Measurements from ENCODE around the gene BCOR.
A peak's percentile ranks its signal among the peaks of the same experiment; 100 is the strongest.

The BCOR gene

DNA sequence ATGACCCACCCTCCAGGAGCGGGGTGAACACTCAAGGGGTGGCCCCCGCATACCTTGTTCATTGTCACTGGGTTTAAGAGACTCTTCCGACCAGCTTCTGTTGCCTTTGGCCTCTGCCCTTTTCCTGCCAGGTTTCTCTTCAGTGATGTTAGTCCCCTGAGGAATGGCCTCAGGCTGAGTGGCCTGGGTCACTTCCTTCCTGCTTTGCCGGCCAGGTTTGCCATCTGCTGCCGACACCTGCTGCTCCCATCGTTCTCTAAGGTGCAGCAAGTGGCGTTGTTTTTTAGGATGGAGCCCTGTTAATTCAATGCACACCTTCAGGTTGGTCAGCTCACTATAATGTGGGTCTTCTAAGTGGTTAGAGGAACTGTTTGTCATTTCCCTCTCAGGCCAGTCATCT lies 34.2 kb downstream of the BCOR start:
- DNase-seq (ENCODE audit: low read depth): no peak

DNA sequence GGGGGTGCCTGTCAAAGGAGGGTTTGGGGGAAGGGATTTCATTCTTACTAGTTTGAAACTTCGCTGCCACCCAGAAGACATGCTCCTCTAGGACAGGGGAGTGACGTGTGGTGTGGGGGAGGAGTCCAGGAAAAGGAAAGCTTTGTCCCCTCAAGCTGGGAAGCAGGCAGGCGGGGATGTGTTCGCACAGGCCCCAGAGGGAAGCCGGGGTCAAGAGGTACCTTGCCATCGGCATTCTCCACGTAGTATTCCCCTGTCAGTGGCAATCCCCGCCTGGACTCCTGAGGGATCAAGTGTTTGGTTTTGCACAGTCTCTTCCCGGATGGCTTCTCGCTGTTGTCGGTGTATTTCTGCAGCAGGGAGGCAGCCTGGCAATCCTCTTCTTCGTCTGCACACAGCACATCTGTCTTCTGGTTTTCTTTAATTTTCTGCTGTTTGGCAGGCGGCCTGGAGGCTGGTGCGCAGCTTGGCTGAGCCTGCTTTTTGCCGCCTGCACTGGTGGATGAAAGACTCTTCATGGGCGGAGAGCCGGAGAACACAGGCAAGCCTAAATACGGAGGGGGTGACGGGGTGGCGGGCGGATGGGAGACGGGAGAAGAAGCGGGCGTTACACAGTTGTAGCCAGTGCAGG lies 35.1 kb downstream of the BCOR start:
- no peak for DNase-seq (ENCODE audit: low read depth)

DNA sequence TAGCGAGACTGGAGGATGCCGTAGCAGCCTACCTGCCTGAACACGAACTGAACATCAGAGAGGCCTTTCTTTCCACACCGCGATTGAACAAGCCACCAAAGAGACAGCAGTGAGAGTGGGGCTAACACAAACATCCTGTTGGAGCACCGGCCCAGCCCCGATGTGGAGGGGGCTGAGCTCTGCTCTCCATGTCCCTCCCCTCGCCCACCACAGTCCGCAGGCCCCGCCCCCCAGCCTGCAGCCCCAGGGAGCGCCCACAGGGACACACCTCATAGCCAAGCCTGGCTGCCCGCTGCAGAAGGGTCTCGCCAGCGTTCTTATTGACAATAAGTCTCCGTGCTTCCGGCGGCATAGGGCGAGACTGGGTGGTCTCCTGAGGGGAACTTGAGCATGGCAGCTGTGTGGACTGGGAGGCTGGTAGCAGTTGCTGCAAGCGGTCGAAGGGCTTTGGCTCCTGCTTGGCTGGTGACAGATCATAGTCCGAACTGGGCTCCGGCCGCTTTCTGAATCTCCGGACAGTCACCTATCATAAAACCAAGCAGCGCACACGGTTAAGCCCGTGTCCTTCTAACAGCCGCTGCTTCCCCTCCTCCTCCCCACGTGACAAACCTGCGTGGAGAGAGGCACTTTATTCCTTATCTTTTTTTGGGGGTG lies 35.8 kb downstream of the BCOR start:
- no peak for DNase-seq (ENCODE audit: low read depth)

DNA sequence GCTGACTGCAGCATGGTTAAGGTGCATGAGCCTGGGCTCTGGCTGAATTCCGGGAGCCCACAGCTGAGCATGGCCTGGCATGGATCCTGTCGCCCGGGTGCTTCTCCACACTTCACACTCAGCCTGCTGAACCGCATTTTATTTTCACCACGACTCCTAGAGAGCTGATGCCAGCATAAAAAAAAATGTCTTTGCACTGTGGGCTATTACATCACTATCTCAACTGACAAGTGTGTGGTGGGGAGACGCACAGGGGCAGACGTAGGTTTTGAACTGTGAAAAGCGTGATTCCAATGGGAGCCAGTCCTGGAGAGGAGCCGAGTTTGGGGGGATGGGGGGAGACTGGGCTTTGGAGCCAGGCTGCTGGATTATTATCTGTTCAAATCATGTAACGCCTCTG lies 36.8 kb downstream of the BCOR start:
- no peak for DNase-seq (ENCODE audit: low read depth)

DNA sequence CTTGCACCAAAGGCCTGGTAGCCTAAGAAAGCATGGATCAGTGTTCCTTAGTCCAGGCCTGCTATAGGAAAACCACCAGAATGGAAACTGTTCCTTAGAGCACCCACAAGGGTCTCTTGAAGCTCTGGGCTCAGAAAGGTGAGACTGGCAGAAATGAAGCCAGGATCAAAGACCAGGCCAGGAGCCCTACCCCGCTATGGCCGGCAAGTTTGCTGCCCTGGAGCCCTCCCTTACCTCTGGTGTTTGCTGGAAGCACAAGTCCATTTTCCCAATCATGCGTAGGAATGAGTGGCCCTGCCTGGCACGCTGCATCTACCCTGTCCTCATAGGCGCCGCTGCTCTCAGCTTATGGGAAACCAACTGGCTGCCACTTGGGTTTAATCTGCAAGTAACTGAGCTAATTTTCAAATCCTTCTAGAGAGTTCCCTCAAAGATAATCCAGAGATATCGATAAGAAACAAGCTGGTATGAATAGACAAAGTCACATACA lies 37.4 kb downstream of the BCOR start:
- DNase-seq (ENCODE audit: low read depth): no peak

DNA sequence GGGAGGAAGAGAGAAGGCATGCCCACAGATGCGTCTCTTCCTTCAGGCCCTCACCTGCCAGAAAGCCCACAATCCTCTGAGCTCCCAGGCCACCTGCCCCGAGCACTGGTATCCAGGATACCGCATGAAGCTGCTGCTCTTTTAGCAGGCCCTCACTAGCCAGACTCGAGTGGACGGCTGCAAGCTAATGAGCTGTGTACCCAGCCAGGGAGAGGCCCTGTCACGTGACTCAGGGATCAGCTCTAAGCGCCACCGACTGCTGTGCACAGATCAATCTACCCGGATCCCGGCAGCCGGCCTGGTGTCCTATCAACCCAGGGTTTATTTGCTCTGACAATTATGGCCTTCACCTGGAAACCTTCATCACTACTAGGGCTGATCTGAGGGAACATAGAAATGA lies 39.0 kb downstream of the BCOR start:
- no peak for DNase-seq (ENCODE audit: low read depth)

DNA sequence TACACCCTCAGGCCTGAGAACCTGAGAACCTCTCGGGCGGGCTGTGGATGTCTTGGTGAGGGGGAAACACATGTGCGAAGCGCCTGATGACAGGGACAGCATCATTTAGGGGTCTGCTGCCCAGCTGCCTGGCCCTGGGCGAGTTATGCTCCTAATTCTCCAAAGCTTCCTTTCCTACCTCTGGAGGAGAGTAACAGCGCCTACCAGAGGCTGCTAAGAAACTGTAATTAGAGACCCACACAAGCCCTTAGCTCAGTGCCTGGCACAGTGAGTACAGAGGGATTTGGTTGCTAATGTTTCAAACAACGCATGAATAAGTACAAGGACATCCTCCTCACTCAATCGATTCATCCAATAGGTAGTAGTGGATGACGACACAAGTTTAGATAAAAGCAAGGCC lies 40.4 kb downstream of the BCOR start:
- no peak for DNase-seq (ENCODE audit: low read depth)

DNA sequence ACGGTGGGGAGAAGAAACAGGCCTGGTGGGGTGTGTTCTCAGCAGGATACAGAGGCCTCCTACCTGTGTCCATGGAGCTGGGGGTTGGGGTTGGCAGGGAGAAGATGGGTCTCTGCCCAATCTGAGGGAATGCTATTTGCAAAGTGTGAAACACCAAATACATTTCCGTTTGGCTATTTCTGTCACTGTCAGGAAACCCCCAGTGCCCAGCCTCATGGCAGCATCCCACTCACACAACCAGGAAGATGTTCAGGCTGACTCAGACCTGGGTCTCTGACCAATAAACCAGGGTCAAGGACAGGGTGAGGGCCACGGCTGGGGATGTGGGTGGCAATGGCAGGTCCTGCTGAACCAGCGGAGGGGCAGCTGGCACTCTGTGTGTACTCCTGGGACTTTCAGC lies 41.3 kb downstream of the BCOR start:
- peak; percentile 15 for DNase-seq (ENCODE audit: low read depth)

DNA sequence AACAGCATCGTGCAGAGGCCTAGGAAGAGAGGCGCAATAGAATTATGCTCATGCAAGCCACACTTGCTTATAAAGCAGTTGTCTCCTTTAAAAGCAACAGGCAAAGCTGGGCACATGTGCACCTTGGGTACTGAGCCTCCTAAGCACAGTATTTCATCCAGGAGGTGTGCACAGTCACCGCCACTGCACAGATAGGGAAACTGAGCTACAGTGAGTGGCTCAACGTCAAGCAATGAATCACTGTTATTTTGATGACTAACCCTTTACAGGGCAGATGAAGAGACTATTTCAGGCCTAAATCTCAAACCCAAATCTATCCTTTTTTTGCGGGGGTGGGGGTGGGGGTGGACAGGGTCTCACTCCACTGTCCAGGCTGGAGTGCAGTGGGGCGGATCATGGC lies 42.3 kb downstream of the BCOR start:
- DNase-seq (ENCODE audit: low read depth): peak; percentile 21

DNA sequence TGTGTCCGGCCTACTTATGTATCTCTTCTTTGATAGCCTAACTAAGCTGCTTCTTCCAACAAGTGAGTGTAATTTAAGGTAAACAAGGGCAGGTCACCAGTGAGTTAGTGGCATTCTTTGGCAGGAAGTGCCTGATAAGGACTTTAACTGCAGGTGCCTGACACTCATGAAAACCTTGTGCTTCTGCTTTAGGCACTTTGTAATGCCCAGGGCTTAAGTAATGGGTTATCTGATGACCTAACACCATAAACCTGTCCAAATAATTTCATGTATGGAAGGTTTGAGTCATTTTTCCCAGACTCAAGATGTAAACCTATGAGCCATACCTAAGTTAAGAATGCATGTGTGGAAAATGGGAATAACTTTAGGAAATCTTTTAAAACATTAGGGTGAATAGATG lies 43.0 kb downstream of the BCOR start:
- peak; percentile 47 for DNase-seq (ENCODE audit: low read depth)

DNA sequence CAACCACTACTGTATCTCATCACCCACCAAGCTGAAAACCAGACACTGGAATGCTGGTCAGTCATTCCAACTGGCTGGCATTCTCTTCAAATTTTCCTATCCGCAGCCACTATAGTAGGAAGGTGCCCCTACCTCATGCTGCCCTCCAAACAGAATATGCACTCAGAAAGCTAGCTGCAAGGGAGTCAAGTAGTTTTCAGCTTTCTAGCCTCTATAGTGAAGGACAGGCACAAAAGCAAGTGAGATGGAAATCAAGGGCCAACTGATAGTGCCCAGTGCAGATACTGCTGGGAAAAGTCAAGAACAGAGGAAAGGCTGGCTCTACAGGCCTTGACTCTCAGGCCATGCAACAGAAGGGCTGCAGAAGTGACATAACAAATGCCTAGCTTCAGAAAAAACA lies 47.2 kb downstream of the BCOR start:
- no peak for DNase-seq (ENCODE audit: low read depth)

DNA sequence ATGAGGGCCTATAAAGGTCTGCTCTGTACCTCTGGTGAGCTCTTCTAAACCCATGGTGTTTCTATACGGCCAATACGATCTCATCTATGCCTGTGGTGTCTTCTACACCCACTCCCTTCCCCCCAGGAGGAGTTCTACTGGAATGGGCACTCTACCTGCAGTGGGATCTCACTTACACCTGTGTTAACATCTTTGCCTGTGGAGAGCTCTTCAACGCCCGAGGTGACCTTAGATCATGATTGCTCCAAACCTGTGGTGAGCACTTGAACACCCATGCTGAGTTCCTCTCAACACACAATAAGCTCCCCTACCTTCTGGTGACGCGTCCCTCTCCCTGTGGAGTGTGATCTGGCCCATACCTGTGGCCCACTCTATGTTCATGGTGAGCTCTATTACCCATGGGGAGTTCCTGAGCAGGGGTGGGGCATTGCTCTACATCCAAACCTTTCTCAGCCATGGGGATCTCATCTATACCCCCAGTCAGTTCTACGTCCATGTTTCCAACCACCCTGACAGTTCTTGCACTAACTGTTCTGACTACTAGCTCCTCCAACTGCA lies 48.6 kb downstream of the BCOR start:
- DNase-seq (ENCODE audit: low read depth): no peak

DNA sequence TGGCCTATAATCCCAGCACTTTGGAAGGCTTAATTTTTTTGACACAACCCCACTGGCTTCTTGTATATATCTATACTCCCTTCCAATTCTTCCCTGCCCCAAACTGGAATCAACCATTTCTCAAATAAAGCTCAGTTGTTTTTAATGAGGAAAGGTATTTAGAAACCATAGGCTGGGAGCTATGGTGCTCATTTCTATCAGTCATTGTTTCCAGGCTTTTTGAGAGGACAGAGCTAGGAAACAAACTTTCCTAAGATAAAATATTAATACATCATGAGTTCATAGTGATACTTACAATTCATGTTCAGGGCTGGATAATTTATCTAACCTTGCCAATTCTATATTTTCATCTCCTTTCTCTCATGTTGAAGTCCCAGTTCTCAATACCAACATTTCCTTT lies 50.3 kb downstream of the BCOR start:
- DNase-seq (ENCODE audit: low read depth): no peak

DNA sequence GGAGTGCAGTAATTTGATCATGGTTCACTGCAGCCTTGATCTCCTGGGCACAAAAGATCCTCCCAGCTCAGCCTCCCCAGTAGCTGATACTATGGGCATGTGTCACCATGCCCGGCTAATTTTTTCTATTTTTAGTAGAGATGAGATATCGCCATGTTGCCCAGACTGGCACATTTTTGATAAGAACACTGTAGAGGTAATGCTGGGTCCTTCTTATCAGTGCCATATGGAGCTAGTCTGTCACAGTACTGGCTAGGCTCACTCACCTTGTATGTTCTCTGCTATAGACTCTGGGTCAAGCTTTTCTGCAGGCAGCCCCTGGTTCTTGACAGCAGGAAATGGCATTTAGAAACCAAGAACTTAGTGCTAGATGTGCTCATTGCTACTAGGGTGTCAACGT lies 53.9 kb downstream of the BCOR start:
- DNase-seq (ENCODE audit: low read depth): no peak

DNA sequence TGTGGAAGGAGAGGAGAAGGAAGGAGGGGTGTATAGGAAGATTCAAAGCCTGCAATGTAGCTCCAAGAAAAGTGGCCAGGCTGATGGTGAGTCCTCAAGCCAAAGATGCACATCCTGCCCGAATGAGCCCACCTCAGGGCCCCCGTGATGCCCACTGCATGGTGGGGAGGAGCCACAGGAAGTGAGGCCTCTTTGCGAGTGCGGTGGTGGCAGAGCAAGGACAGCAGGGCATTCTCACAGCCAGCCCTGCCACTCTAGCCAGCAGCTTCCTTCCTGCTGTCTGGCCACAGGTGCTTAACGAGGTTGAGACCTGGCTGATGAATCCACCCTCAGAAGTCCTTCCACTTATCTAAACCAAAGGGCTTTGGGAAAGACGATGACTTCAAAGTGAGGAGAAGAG lies 55.8 kb downstream of the BCOR start:
- DNase-seq (ENCODE audit: low read depth): no peak

DNA sequence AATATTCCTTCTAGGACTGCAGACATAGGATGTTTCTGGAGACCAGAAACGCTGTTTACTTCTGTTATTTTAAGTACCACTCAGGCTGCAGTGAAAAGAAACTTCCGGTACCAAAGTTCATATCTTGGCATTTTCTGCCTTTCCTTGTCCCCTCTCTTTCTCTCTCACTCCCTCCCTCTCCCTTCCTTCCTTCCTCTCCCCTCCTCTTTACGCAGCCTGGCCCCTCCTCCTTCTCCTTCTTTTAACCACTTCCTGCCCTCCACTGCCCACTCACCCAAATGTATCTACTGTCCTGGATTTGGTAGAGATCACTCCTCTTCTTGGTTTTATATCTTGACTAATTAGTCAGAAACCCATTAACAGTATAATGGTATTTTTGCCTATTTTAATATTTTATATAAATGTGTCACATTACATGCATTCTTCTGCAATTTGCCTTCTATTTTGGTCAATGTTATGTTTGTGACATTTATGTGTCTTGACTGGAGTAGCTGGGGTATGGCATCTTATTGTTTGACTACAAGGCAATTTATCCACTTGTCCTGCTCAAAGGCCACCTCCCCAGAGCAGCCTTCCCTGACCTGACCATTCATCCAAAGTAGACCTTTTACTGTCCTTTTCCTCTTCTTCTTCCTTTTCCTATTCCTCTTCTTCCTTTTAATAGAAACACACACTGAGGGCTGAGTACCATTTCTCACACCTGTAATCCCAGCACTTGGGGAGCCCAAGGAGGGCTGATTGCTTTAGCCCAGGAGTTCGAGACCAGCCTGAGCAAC lies 56.9 kb downstream of the BCOR start:
- peak; percentile 13 for DNase-seq (ENCODE audit: low read depth)

DNA sequence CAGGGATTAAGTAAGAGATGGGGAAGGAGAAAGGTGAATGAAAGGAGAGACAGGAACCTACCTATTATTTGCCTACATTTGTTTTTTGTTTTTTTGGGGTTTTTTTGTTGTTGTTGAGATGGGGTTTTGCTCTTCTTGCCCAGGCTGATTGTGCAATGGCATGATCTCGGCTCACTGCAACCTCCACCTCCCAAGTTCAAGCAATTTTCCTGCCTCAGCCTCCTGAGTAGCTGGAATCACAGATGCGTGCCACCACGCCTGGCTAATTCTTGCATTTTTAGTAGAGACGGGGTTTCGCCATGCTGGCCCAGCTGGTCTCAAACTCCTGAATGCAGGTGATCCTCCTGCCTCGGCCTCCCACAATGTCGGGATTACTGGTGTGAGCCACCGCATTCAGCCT lies 57.9 kb downstream of the BCOR start:
- no peak for DNase-seq (ENCODE audit: low read depth)

DNA sequence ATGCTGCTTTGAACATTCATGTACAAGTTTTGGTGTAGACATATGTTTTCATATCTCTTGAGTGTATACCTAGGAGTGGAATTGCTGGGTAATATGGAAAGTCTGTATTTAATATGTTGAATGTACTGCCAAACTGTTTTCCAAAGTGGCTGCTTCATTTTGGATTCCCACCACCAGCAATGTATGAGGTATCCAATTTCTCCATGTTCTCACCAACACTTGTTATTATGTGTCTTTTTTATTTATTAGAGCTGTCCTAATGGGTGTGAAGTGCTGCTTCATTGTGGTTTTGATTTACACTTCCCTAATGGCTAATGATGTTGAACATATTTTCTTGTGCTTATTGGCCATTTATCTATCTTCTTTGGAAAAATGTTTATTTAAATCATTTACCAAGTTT lies 60.4 kb downstream of the BCOR start:
- no peak for DNase-seq (ENCODE audit: low read depth)

DNA sequence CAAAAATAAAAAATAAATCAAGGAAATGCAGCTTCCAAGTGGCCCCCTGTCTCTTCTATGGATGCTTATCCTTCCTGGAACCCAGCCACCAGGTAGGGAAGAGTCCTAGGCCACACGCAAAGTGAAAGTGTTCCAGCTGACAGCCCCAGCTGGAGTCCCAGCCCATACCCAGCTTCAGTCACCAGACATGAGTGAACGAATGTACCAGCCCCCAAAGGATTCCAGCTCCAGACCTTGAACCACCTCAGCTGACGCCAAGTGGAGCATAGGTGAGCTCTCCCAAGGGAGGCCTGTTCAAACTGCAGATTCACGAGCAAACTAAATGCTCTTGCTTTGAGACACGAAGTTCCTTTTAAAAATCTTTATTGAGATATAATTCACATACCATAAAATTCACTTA lies 62.0 kb downstream of the BCOR start:
- DNase-seq (ENCODE audit: low read depth): no peak

DNA sequence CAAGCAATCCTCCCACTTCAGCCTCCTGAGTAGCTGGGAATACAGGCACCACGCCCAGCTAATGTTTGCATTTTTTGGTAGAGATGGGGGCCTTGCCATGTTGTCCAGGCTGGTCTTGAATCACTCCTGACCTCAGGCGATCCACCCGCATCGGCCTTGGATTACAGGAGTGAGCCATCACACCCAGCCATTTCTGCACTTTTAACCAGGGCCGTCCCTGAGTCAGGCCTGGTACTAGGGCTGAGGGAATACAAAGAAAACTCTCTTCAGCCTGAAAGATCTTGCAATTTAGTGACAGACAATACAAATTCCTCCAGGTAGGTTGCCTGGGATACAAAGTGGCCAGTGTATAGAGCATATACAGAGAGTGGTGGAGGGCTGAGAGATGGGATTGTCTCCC lies 65.8 kb downstream of the BCOR start:
- no peak for DNase-seq (ENCODE audit: low read depth)

DNA sequence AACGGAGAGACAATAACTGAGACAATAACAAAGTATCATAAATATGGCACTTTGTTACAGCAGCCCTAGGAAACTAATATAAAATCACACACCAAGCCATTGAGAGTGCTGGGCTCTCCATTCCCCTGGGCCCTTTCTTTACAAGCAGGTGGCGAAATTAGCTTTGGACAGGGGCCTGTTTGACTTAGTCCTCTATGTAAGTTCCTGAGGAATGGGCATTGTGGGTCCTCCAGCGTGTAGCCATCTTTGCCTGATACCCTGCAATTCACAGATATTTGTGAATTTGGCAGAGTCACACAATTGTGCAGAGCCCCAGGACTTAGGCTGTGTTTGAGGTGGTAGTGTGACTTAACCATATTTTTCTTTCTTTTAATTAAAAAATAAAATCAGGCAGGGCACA lies 67.6 kb downstream of the BCOR start:
- DNase-seq (ENCODE audit: low read depth): no peak

DNA sequence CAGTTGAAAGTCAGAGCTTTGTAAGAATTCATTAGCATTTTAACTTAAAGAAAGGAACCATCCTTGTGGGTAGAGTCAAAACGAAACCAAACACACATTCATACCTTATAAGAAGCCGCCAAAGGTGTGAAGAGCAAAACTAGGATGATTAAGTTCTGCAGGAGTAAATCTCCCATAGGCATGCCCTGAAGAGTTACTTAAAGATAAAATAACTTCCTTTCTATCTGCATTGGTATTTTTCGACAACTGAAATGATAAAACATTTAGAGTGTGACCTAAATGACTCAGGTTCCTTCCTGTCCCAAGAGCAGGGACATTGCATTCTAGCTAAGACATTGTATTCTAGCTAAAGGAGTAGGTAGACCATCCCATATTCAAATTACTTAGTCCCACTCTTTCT lies 75.3 kb downstream of the BCOR start:
- DNase-seq (ENCODE audit: low read depth): no peak

DNA sequence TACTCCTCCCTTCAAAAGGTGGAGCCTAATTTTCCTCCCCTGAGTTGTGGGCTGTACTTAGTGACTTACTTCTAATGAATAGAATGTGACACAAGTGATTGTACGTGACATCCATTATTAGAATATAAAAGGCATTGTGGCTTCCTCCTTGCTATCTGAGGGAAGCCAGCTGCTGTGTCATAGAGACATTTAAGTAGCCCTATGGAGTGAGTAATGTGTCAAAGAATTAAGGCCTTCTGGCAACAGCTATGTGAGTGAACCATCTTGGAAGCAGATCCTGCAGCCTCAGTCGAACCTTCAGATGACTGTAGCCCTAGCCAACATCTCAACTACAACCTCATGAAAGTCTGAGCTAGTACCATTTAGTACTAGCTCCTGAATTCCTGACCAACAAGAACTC lies 76.1 kb downstream of the BCOR start:
- DNase-seq (ENCODE audit: low read depth): no peak

Measured in EH (cell line).